ENCODE measurements around the gene GRHL1. TPM values are rescaled to one million over a fixed set of nuclear protein-coding genes. Genes with fewer than 3 reads are reported as not detected.

The GRHL1 gene
- polyA plus RNA-seq, 1 donor (not counting 4 experiments of a cell fraction or from before 2014, with no cell fraction given), result 7.8 TPM

- DNase-seq (ENCODE audit: low read depth, low spot score), result no peak
- H2AFZ ChIP-seq (ENCODE audit: control insufficient read depth, low read length), result no peak overlapping the region
- H3K4me1 ChIP-seq (ENCODE audit: control insufficient read depth, extremely low read depth, insufficient read depth, low read length), result no peaks in the 10 kb centered on the region
- H3K9ac ChIP-seq (ENCODE audit: control insufficient read depth, extremely low read depth, insufficient read depth, low read length), result no peak overlapping the region
- H3K27ac ChIP-seq (ENCODE audit: control insufficient read depth, insufficient read depth, low read length), result no peak overlapping the region
- H3K36me3 ChIP-seq (ENCODE audit: control insufficient read depth in 2 of 2, extremely low read depth in 1 of 2, insufficient read depth in 2 of 2, low read length in 2 of 2), result peaks cover 0 to 1% of the 10 kb centered on the region in 2 experiments
- H3K27me3 ChIP-seq (ENCODE audit: control insufficient read depth, extremely low read depth, insufficient read depth, low read length), result no peaks in the 10 kb centered on the region
- no peaks in the 10 kb centered on the region for H3K9me1 ChIP-seq (ENCODE audit: control insufficient read depth, extremely low read depth, insufficient read depth, low read length)
- no peak for TF ChIP-seq EZH2 (IDR thresholded peaks at IDR 0.05; ENCODE audit: low read length)
- TF ChIP-seq, protein P1, sequence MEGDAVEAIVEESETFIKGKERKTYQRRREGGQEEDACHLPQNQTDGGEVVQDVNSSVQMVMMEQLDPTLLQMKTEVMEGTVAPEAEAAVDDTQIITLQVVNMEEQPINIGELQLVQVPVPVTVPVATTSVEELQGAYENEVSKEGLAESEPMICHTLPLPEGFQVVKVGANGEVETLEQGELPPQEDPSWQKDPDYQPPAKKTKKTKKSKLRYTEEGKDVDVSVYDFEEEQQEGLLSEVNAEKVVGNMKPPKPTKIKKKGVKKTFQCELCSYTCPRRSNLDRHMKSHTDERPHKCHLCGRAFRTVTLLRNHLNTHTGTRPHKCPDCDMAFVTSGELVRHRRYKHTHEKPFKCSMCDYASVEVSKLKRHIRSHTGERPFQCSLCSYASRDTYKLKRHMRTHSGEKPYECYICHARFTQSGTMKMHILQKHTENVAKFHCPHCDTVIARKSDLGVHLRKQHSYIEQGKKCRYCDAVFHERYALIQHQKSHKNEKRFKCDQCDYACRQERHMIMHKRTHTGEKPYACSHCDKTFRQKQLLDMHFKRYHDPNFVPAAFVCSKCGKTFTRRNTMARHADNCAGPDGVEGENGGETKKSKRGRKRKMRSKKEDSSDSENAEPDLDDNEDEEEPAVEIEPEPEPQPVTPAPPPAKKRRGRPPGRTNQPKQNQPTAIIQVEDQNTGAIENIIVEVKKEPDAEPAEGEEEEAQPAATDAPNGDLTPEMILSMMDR (optimal IDR thresholded peaks at IDR 0.05 in 1 of 3, IDR thresholded peaks at IDR 0.05 in 1 of 3, conservative IDR thresholded peaks at IDR 0.05 in 1 of 3; ENCODE audit: extremely low read depth in 1 of 3, insufficient read depth in 2 of 3, low read length in 3 of 3), result no peak
- no peak overlapping the region for H3K4me2 ChIP-seq (ENCODE audit: control insufficient read depth, extremely low read depth, insufficient read depth, low read depth, low read length)
- no peaks in the 10 kb centered on the region for H3K9me3 ChIP-seq (ENCODE audit: control insufficient read depth, low read depth, low read length)
- H4K20me1 ChIP-seq (ENCODE audit: control insufficient read depth, extremely low read depth, insufficient read depth, low read length), result no peaks in the 10 kb centered on the region
- no peaks in the 10 kb centered on the region for H3K79me2 ChIP-seq (ENCODE audit: control insufficient read depth, insufficient read depth, low read length)
- dilution Hi-C loops (cut with MboI; ENCODE audit: extremely low pct_ligation_motif_present, low sequenced_read_pairs), result no loop called here
- no peak for FAIRE-seq
- H3K4me3 ChIP-seq (ENCODE audit: control insufficient read depth in 2 of 3, extremely low read depth in 1 of 3, insufficient read depth in 2 of 3, low read depth in 1 of 3, low read length in 3 of 3), result no peak overlapping the region
Measured at GRCh38 chr2:9964334-9964980, 13.0 kb downstream of the GRHL1 start.

DNA sequence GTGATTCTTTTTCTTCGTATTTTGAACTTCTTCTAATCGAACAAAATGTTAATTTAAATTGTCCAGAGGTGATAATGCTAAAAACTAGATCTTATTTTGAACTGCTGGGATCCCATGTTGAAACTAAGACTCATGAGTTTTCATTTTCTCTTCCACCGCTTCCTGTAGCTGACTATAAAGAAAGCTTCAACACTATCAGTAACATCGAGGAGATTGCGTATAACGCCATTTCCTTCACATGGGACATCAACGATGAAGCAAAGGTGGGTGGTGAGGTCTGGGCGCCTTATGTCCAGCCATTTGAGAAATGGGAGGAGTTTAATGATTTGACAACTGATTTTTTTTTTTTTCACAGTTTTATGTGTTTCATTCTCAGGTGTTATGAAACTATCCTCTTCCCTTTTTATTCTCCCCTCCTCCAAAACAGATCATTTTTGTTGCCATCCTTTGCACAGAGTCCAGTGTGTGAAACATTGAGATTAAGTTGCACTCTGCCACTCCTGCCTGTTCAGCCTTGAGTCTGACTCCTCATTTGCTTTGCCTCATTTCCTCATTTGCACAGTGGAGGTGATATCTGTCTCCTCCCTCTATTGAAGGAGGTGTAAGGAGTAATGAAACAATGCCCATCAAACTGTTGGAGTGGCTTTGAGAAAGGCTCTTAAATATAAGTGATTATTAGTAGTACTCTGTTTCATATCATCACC lies 13.8 kb downstream of the GRHL1 start:
- Histone ChIP-seq H3K27ac (ENCODE audit: control insufficient read depth, insufficient read depth, low read length) (no peak overlapping the region), H3K4me1 (ENCODE audit: control insufficient read depth, extremely low read depth, insufficient read depth, low read length) (no peaks in the 10 kb centered on the region), H3K9ac (ENCODE audit: control insufficient read depth, extremely low read depth, insufficient read depth, low read length) (no peak overlapping the region), H2AFZ (ENCODE audit: control insufficient read depth, low read length) (no peak overlapping the region), H3K27me3 (ENCODE audit: control insufficient read depth, extremely low read depth, insufficient read depth, low read length) (no peaks in the 10 kb centered on the region), H3K36me3 (ENCODE audit: control insufficient read depth in 2 of 2, extremely low read depth in 1 of 2, insufficient read depth in 2 of 2, low read length in 2 of 2) (peaks cover 0 to 1% of the 10 kb centered on the region in 2 experiments), H3K9me3 (ENCODE audit: control insufficient read depth, low read depth, low read length) (no peaks in the 10 kb centered on the region), H4K20me1 (ENCODE audit: control insufficient read depth, extremely low read depth, insufficient read depth, low read length) (no peaks in the 10 kb centered on the region), H3K79me2 (ENCODE audit: control insufficient read depth, insufficient read depth, low read length) (no peaks in the 10 kb centered on the region), H3K4me3 (ENCODE audit: control insufficient read depth in 2 of 3, extremely low read depth in 1 of 3, insufficient read depth in 2 of 3, low read depth in 1 of 3, low read length in 3 of 3) (no peak overlapping the region), H3K4me2 (ENCODE audit: control insufficient read depth, extremely low read depth, insufficient read depth, low read depth, low read length) (no peak overlapping the region), H3K9me1 (ENCODE audit: control insufficient read depth, extremely low read depth, insufficient read depth, low read length) (no peaks in the 10 kb centered on the region)
- dilution Hi-C loops (cut with MboI; ENCODE audit: extremely low pct_ligation_motif_present, low sequenced_read_pairs), result no loop called here
- TF ChIP-seq, protein P1 (optimal IDR thresholded peaks at IDR 0.05 in 1 of 3, IDR thresholded peaks at IDR 0.05 in 1 of 3, conservative IDR thresholded peaks at IDR 0.05 in 1 of 3; ENCODE audit: extremely low read depth in 1 of 3, insufficient read depth in 2 of 3, low read length in 3 of 3), result no peak
- TF ChIP-seq EZH2 (IDR thresholded peaks at IDR 0.05; ENCODE audit: low read length), result no peak
- no peak for FAIRE-seq
- DNase-seq (ENCODE audit: low read depth, low spot score), result no peak
